Measurements from ENCODE around the gene MZT2B. TPM values are rescaled to one million over a fixed set of nuclear protein-coding genes. Genes with fewer than 3 reads are reported as not detected.
"Not testable (repeated sequence)": the region's sequence is repeated elsewhere in the genome, so short reads cannot be mapped to it uniquely, and the experiment has no call there.

The MZT2B gene
- total and polyA plus RNA-seq, 2 experiments from 2014 or later, result 70.9 to 233 TPM

DNA sequence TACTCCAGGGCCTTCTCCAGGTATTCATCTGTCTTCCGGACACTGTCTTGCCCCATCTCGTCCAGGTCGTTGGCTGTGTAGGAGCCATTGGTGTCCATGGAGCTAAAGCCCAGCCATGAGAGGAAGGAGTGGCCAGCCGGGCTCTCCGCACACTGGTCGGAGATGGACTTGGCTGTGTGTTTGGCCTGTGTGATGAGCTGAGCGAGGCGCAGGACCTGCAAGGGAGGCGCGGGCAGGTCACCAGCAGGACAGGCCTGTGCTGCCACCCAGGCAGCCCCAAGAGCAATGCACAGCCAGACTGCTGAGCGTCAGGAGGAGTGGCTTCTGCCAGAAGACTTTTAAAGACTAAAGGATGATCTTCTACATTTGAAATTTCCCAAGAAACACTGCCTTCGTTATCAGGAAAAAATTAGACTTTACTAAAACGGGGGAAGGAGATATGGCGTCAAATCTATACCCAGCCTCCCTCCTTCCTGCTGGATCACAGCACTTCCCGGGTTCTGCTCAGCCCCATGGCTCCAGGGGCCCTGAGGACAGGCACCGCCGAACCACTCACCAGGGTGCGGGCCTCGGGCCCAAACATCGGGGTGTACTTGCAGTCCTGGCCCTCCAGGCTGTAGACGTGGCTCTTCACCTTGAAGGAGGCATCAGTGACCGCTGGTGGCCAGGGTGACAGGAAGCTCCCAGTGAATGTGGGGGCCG is 28.2 kb upstream of the MZT2B start:
- H3K27me3 Mint-ChIP-seq (ENCODE audit: insufficient read depth, low read depth, poor library complexity); H3K4me1 ChIP-seq (ENCODE audit: insufficient read depth); H3K36me3 ChIP-seq (ENCODE audit: insufficient read depth); H3K9me2 ChIP-seq (ENCODE audit: insufficient read depth); ATAC-seq; H3K27ac ChIP-seq (ENCODE audit: low read depth); H3K79me2 ChIP-seq (replicated peaks; ENCODE audit: insufficient read depth); H3K9me3 Mint-ChIP-seq; H3K27ac Mint-ChIP-seq; DNase-seq (ENCODE audit: low spot score); H3F3A ChIP-seq (replicated peaks; ENCODE audit: low read depth); H3K4me1 Mint-ChIP-seq; H3K4me3 ChIP-seq; H4K20me1 ChIP-seq (replicated peaks; ENCODE audit: insufficient read depth); H3K4me3 Mint-ChIP-seq; H3K27me3 ChIP-seq (ENCODE audit: insufficient read depth); H3K4me2 ChIP-seq; H2AFZ ChIP-seq: not testable (repeated sequence)
- peaks cover 27% of the 10 kb centered on the region for H3K36me3 Mint-ChIP-seq (ENCODE audit: low read depth)

DNA sequence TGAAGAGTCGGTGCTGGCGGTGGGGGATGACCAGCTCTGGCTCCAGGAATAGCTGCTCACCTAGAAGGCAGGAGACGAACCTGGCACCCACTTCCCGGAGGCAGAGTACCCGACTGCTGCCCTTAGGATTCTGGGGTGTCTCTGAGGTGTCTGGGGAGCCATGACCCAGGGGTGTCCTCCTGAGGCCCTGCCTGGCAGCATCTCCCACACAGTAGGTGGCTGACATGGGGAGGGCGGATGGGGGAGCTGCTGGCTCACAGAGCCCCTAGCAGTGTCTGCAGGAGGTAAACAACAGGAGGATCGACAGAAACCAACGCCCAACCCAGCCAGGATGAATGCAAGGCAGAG is 27.7 kb upstream of the MZT2B start:
- H3K27me3 ChIP-seq (ENCODE audit: insufficient read depth); H3K79me2 ChIP-seq (replicated peaks; ENCODE audit: insufficient read depth); H3K27ac Mint-ChIP-seq; H3K9me2 ChIP-seq (ENCODE audit: insufficient read depth); DNase-seq (ENCODE audit: low spot score); ATAC-seq; H3K4me3 Mint-ChIP-seq; H3F3A ChIP-seq (replicated peaks; ENCODE audit: low read depth); H3K9me3 Mint-ChIP-seq; H2AFZ ChIP-seq; H4K20me1 ChIP-seq (replicated peaks; ENCODE audit: insufficient read depth); H3K4me3 ChIP-seq; H3K27me3 Mint-ChIP-seq (ENCODE audit: insufficient read depth, low read depth, poor library complexity); H3K4me2 ChIP-seq; H3K36me3 ChIP-seq (ENCODE audit: insufficient read depth); H3K4me1 ChIP-seq (ENCODE audit: insufficient read depth); H3K4me1 Mint-ChIP-seq; H3K27ac ChIP-seq (ENCODE audit: low read depth): not testable (repeated sequence)
- H3K36me3 Mint-ChIP-seq (ENCODE audit: low read depth), result peaks cover 27% of the 10 kb centered on the region

DNA sequence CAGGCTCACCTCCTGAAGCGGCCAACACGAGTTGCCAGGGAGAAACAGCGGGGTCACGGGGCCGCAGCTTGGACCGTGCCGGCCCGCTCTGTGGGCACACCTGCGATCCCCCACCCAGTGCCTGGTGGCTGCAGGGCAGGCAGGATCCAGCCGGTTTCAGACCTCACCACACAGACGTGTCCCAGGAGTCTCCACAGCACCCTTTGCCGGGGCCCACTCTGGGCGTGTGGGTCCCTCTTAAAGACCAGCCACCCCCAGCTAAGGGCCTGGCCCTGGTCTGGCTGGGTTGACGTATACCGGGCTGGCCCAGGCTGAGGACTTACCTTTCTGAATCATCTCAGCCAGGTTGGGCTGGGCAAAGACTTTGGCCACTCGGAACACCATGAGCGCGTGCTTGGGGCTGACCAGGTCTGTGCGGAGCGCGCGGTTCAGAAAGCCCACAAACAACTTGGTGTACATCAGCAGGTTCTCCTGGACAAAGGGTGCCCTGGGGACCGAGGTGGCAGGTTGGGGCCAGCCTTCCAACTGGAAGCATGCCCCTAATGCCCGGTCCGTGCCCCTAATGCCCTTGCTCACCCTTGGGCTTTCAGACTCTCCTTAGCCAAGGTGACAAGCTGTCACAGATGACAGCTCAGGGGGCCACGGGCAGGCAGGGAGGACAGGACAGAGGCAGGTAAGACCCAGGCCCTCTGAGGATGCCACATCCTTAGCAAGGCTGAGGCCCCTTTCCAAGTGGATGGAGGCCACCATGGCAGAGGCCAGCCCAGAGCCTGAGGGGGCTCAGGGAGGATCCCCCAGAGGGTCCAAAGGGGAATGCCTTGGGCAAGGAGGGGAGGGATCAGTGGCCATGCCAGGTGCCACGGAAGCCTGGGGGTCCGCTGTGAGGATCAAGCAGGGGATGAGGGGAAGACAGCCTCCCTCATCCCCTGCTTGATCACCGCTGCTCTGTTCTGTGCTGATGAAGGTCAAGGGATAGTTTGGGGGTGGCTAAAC is 27.0 kb upstream of the MZT2B start:
- Histone ChIP-seq H3K9me2 (ENCODE audit: insufficient read depth) (no peaks in the 10 kb centered on the region), H2AFZ (no peak overlapping the region), H3K4me1 (ENCODE audit: insufficient read depth) (no peaks in the 10 kb centered on the region), H3K27ac (ENCODE audit: low read depth) (no peak overlapping the region), H3K27me3 (ENCODE audit: insufficient read depth) (no peaks in the 10 kb centered on the region), H3K79me2 (replicated peaks; ENCODE audit: insufficient read depth) (no peaks in the 10 kb centered on the region), H3K4me2 (no peak overlapping the region), H4K20me1 (replicated peaks; ENCODE audit: insufficient read depth) (no peaks in the 10 kb centered on the region; the same call in 1 of the 2 replicates), H3K4me3 (no peak overlapping the region), H3F3A (replicated peaks; ENCODE audit: low read depth) (no peaks in the 10 kb centered on the region), H3K36me3 (ENCODE audit: insufficient read depth) (no peaks in the 10 kb centered on the region)
- Mint-ChIP-seq H3K27ac (no peak overlapping the region), H3K36me3 (ENCODE audit: low read depth) (peaks cover 31% of the 10 kb centered on the region), H3K4me1 (no peaks in the 10 kb centered on the region; the same call in 1 of the 3 replicates), H3K4me3 (no peak overlapping the region), H3K9me3 (no peaks in the 10 kb centered on the region), H3K27me3 (ENCODE audit: insufficient read depth, low read depth, poor library complexity) (peaks cover 8% of the 10 kb centered on the region)
- TF ChIP-seq, protein P1, sequence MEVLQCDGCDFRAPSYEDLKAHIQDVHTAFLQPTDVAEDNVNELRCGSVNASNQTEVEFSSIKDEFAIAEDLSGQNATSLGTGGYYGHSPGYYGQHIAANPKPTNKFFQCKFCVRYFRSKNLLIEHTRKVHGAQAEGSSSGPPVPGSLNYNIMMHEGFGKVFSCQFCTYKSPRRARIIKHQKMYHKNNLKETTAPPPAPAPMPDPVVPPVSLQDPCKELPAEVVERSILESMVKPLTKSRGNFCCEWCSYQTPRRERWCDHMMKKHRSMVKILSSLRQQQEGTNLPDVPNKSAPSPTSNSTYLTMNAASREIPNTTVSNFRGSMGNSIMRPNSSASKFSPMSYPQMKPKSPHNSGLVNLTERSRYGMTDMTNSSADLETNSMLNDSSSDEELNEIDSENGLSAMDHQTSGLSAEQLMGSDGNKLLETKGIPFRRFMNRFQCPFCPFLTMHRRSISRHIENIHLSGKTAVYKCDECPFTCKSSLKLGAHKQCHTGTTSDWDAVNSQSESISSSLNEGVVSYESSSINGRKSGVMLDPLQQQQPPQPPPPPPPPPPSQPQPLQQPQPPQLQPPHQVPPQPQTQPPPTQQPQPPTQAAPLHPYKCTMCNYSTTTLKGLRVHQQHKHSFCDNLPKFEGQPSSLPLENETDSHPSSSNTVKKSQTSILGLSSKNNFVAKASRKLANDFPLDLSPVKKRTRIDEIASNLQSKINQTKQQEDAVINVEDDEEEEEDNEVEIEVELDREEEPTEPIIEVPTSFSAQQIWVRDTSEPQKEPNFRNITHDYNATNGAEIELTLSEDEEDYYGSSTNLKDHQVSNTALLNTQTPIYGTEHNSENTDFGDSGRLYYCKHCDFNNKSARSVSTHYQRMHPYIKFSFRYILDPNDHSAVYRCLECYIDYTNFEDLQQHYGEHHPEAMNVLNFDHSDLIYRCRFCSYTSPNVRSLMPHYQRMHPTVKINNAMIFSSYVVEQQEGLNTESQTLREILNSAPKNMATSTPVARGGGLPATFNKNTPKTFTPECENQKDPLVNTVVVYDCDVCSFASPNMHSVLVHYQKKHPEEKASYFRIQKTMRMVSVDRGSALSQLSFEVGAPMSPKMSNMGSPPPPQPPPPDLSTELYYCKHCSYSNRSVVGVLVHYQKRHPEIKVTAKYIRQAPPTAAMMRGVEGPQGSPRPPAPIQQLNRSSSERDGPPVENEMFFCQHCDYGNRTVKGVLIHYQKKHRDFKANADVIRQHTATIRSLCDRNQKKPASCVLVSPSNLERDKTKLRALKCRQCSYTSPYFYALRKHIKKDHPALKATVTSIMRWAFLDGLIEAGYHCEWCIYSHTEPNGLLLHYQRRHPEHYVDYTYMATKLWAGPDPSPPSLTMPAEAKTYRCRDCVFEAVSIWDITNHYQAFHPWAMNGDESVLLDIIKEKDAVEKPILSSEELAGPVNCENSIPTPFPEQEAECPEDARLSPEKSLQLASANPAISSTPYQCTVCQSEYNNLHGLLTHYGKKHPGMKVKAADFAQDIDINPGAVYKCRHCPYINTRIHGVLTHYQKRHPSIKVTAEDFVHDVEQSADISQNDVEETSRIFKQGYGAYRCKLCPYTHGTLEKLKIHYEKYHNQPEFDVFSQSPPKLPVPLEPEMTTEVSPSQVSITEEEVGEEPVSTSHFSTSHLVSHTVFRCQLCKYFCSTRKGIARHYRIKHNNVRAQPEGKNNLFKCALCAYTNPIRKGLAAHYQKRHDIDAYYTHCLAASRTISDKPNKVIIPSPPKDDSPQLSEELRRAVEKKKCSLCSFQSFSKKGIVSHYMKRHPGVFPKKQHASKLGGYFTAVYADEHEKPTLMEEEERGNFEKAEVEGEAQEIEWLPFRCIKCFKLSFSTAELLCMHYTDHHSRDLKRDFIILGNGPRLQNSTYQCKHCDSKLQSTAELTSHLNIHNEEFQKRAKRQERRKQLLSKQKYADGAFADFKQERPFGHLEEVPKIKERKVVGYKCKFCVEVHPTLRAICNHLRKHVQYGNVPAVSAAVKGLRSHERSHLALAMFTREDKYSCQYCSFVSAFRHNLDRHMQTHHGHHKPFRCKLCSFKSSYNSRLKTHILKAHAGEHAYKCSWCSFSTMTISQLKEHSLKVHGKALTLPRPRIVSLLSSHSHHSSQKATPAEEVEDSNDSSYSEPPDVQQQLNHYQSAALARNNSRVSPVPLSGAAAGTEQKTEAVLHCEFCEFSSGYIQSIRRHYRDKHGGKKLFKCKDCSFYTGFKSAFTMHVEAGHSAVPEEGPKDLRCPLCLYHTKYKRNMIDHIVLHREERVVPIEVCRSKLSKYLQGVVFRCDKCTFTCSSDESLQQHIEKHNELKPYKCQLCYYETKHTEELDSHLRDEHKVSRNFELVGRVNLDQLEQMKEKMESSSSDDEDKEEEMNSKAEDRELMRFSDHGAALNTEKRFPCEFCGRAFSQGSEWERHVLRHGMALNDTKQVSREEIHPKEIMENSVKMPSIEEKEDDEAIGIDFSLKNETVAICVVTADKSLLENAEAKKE (CRISPR knock-in tag; IDR thresholded peaks at IDR 0.05), result no peak
- TF ChIP-seq JUNB (IDR thresholded peaks at IDR 0.05; ENCODE audit: unreplicated experiment), result no peak
- TF ChIP-seq NANOG (IDR thresholded peaks at IDR 0.05; ENCODE audit: borderline replicate concordance), result no peak
- TF ChIP-seq, protein P2, sequence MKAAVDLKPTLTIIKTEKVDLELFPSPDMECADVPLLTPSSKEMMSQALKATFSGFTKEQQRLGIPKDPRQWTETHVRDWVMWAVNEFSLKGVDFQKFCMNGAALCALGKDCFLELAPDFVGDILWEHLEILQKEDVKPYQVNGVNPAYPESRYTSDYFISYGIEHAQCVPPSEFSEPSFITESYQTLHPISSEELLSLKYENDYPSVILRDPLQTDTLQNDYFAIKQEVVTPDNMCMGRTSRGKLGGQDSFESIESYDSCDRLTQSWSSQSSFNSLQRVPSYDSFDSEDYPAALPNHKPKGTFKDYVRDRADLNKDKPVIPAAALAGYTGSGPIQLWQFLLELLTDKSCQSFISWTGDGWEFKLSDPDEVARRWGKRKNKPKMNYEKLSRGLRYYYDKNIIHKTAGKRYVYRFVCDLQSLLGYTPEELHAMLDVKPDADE (IDR thresholded peaks at IDR 0.05), result no peak
- ATAC-seq (no peak), DNase-seq (ENCODE audit: low spot score) (no peak)

Data from GM23338 (cell line).